Activated CD4-positive, alpha-beta T cell treated with anti-CD3 and anti-CD28 coated beads for 36 hours (primary cell): ENCODE results near the gene MRPL11. TPM values are rescaled to one million over a fixed set of nuclear protein-coding genes. Genes with fewer than 3 reads are reported as not detected.

Experiments
- ATAC-seq: fragments of 200-7000 bp; cut with Tn5 transposase; one replicate; pipeline ENCODE4 v1.10.0; 2021; ENCODE audit warnings: mild to moderate bottlenecking, moderate library complexity
- CTCF ChIA-PET: fragments of 350-600 bp; sonication (Branson Sonifier 250); formaldehyde crosslinking; loops from one replicate; lab custom pipeline; 2021; ENCODE audit warnings: antibody characterized with exemption; lab: Charles Lee
- POLR2A ChIA-PET: fragments of 350-600 bp; sonication (Branson Sonifier 250); formaldehyde crosslinking; loops from one replicate; lab custom pipeline; 2021; ENCODE audit warnings: antibody characterized with exemption, inconsistent platforms; lab: Charles Lee
- DNase-seq: peaks from one replicate; pipeline ENCODE4 v3.0.0-alpha.2; 2020
- H3K27ac Mint-ChIP-seq: one replicate; pipeline ENCODE4 v1.8.0; 2021; ENCODE audit warnings: mixed read lengths
- H3K27me3 Mint-ChIP-seq: one replicate; pipeline ENCODE4 v1.8.0; 2021; ENCODE audit warnings: mixed read lengths
- H3K36me3 Mint-ChIP-seq: one replicate; pipeline ENCODE4 v1.8.0; 2021; ENCODE audit warnings: low read depth, mixed read lengths
- H3K4me1 Mint-ChIP-seq: one replicate; pipeline ENCODE4 v1.8.0; 2021; ENCODE audit warnings: mixed read lengths
- H3K4me3 Mint-ChIP-seq: one replicate; pipeline ENCODE4 v1.8.0; 2021; ENCODE audit warnings: mild to moderate bottlenecking, moderate library complexity, mixed read lengths
- H3K9me3 Mint-ChIP-seq: one replicate; pipeline ENCODE4 v1.8.0; 2021; ENCODE audit warnings: low read depth, mixed read lengths
- intact Hi-C, 2 experiments: fragments of 100-400 bp; cut with DNase I in 1 of 2; cut with micrococcal nuclease in 1 of 2; formaldehyde crosslinking; loops; one replicate each; pipeline versions ENCODE4 v1.14.2 to v1.15.1; 2022 to 2024; cut with DNase I, micrococcal nuclease
- total RNA-seq, 2 experiments: library from RNA; stranded (reverse); gene quantifications; one replicate each; pipeline ENCODE4 v1.2.3, GENCODE V29; 2021

MRPL11 gene
- total RNA-seq, 2 experiments from 2014 or later, result 115 to 120 TPM

DNA sequence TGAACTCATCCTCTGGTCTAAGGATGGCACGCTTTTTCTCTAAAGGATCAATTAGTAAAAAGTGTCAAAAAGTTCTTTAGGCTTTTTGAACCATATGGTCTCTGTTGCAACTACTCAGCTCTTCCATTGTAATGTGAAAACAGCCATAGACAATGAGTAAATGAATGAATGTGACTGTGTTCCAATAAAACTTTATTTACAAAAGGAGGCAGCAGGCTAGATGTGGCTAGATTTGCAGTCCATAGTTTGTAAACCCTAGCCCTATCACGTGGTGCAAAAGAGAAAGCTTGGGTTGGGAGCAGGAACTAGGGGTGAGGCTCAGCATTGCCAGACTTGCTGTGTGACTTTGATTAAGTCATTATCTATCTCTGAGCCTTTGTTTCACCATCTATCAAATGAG, 23.2 kb downstream of the MRPL11 start:
- Mint-ChIP-seq H3K4me3 (no peak overlapping the region), H3K27me3 (peaks cover 62% of the 10 kb centered on the region), H3K36me3 (no peaks in the 10 kb centered on the region), H3K4me1 (peaks cover 33% of the 10 kb centered on the region), H3K27ac (no peak overlapping the region), H3K9me3 (peaks cover 6% of the 10 kb centered on the region)
- DNase-seq (no peak), ATAC-seq (no peak)
- POLR2A ChIA-PET, result interaction anchor here (0.6 kb wide), 1 partner anchor 523 kb away, joined by 3 read pairs; no protein-coding TSS in a partner anchor
- CTCF ChIA-PET, result interaction anchor here (0.7 to 1.6 kb wide), 3 partner anchors 12 to 26 kb away, joined by 3 to 5 read pairs (median 3); no protein-coding TSS in a partner anchor
- intact Hi-C loops, result no loop called here

GRCh38 chr11:66414120-66414934, 24.3 kb downstream of the MRPL11 start:
- Mint-ChIP-seq H3K4me1 (peaks cover 30% of the 10 kb centered on the region), H3K36me3 (no peaks in the 10 kb centered on the region), H3K27me3 (peaks cover 55% of the 10 kb centered on the region), H3K27ac (no peak overlapping the region), H3K4me3 (no peak overlapping the region), H3K9me3 (peaks cover 5% of the 10 kb centered on the region)
- POLR2A ChIA-PET, result no interaction called here
- CTCF ChIA-PET, result interaction anchor here (0.6 to 1.9 kb wide), 6 partner anchors 9 to 282 kb away, joined by 3 to 10 read pairs (median 4); no protein-coding TSS in a partner anchor
- ATAC-seq (no peak), DNase-seq (no peak)
- intact Hi-C loops, result no loop called here

GRCh38 chr11:66413167-66413566, 25.5 kb downstream of the MRPL11 start:
- Mint-ChIP-seq H3K36me3 (no peaks in the 10 kb centered on the region), H3K4me1 (peaks cover 20% of the 10 kb centered on the region), H3K9me3 (no peaks in the 10 kb centered on the region), H3K27me3 (peaks cover 47% of the 10 kb centered on the region), H3K4me3 (no peak overlapping the region), H3K27ac (no peak overlapping the region)
- DNase-seq (no peak), ATAC-seq (no peak)
- ChIA-PET CTCF (interaction anchor here (1.9 kb wide), 1 partner anchor 28 kb away, joined by 10 read pairs; no protein-coding TSS in a partner anchor), POLR2A (no interaction called here)
- intact Hi-C loops, result no loop called here

GRCh38 chr11:66412110-66412509, 26.5 kb downstream of the MRPL11 start:
- H3K27me3 Mint-ChIP-seq, result peaks cover 37% of the 10 kb centered on the region
- POLR2A ChIA-PET, result interaction anchor here (1.7 kb wide), 1 partner anchor 9 kb away, joined by 5 read pairs; the partner anchor contains the start of gene NPAS4

DNA sequence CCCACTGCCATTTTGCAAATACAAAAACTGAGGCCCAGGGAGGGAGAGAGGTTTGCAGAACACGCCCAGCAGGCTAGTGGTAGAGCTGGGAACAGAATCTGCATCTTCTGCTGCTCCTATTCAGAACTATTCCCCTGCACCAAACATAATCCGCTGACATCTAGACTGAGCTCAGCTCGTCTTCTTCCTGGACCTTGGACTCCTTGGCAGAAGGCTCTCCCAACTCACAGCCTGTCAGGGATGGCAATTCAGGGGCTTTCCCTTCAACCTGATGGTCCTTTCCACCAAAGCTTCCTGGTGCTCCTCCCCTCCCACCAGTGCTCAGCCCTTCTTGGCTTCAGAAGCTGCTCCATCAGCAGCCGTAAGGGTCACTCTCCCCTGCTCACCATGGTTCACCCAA, 27.3 kb downstream of the MRPL11 start:
- H3K4me1 Mint-ChIP-seq, result peaks cover 2% of the 10 kb centered on the region
- H3K27ac Mint-ChIP-seq, result no peak overlapping the region
- peaks cover 32% of the 10 kb centered on the region for H3K27me3 Mint-ChIP-seq
- intact Hi-C loops, result no loop called here
- ChIA-PET POLR2A (interaction anchor here (1.7 kb wide), 1 partner anchor 10 kb away, joined by 5 read pairs; the partner anchor contains the start of gene NPAS4), CTCF (interaction anchor here (0.6 to 1.3 kb wide), 4 partner anchors 18 to 146 kb away, joined by 3 to 4 read pairs (median 3); partner anchors contain the start of gene MRPL11)
- no peak for DNase-seq
- no peak overlapping the region for H3K4me3 Mint-ChIP-seq
- ATAC-seq, result no peak
- no peaks in the 10 kb centered on the region for H3K9me3 Mint-ChIP-seq
- H3K36me3 Mint-ChIP-seq, result no peaks in the 10 kb centered on the region

More at GRCh38 chr11:66412110-66412509, 26.5 kb downstream of the MRPL11 start:
- Mint-ChIP-seq H3K4me1 (peaks cover 10% of the 10 kb centered on the region), H3K4me3 (no peak overlapping the region), H3K27ac (no peak overlapping the region), H3K36me3 (no peaks in the 10 kb centered on the region), H3K9me3 (no peaks in the 10 kb centered on the region)
- no peak for ATAC-seq
- DNase-seq, result no peak
- CTCF ChIA-PET, result interaction anchor here (0.6 to 1.2 kb wide), 3 partner anchors 40 to 288 kb away, joined by 3 to 5 read pairs (median 3); no protein-coding TSS in a partner anchor
- intact Hi-C loops, result no loop called here

- ChIA-PET POLR2A (interaction anchor here (1.3 kb wide), 1 partner anchor 8 kb away, joined by 3 read pairs; no protein-coding TSS in a partner anchor), CTCF (interaction anchor here (0.6 to 4.4 kb wide), 6 partner anchors 7 to 272 kb away, joined by 3 to 33 read pairs (median 4); partner anchors contain the start of genes MRPL11 and NPAS4)
- Mint-ChIP-seq H3K36me3 (no peaks in the 10 kb centered on the region), H3K4me1 (peaks cover 2% of the 10 kb centered on the region), H3K9me3 (no peaks in the 10 kb centered on the region), H3K27ac (no peak overlapping the region), H3K27me3 (peaks cover 31% of the 10 kb centered on the region), H3K4me3 (no peak overlapping the region)
- ATAC-seq (no peak), DNase-seq (no peak)
- intact Hi-C loops, result no loop called here
Measured at GRCh38 chr11:66410191-66410590, 28.5 kb downstream of the MRPL11 start.

- CTCF ChIA-PET, result interaction anchor here (0.5 to 4.4 kb wide), 15 partner anchors 8 to 269 kb away, joined by 3 to 33 read pairs (median 4); partner anchors contain the start of genes MRPL11, NPAS4 and RBM4B
- POLR2A ChIA-PET, result interaction anchor here (1.3 kb wide), 1 partner anchor 9 kb away, joined by 3 read pairs; no protein-coding TSS in a partner anchor
- H3K4me1 Mint-ChIP-seq, result peaks cover 2% of the 10 kb centered on the region
- DNase-seq (no peak), ATAC-seq (no peak)
- no peaks in the 10 kb centered on the region for H3K36me3 Mint-ChIP-seq
- peaks cover 24% of the 10 kb centered on the region for H3K27me3 Mint-ChIP-seq
- no peak overlapping the region for H3K4me3 Mint-ChIP-seq
- intact Hi-C loops, result no loop called here
- no peaks in the 10 kb centered on the region for H3K9me3 Mint-ChIP-seq
- no peak overlapping the region for H3K27ac Mint-ChIP-seq
Measured at GRCh38 chr11:66409226-66409625, 29.4 kb downstream of the MRPL11 start.

- ATAC-seq, result peak; percentile 86
- H3K36me3 Mint-ChIP-seq, result no peaks in the 10 kb centered on the region
- POLR2A ChIA-PET, result interaction anchor here (1.3 kb wide), 1 partner anchor 9 kb away, joined by 3 read pairs; no protein-coding TSS in a partner anchor
- H3K4me1 Mint-ChIP-seq, result peaks cover 2% of the 10 kb centered on the region
- H3K4me3 Mint-ChIP-seq, result peak overlapping the region; percentile 67
- peaks cover 20% of the 10 kb centered on the region for H3K27me3 Mint-ChIP-seq
- H3K9me3 Mint-ChIP-seq, result no peaks in the 10 kb centered on the region
- intact Hi-C loops, result loop anchor here (1.0 kb wide), 11 partner anchors 10 to 426 kb away; partner anchors contain the start of genes DPP3 (in 2 of the 2), BBS1 (in 1 of the 2), MRPL11 (in 1 of the 2) and NPAS4 (in 1 of the 2)
- CTCF ChIA-PET, result interaction anchor here (0.5 to 4.4 kb wide), 17 partner anchors 8 to 269 kb away, joined by 3 to 33 read pairs (median 4); partner anchors contain the start of genes MRPL11, NPAS4 and RBM4B
- H3K27ac Mint-ChIP-seq, result no peak overlapping the region
- DNase-seq, result peak; percentile 97
Measured at GRCh38 chr11:66408488-66409214, 30.0 kb downstream of the MRPL11 start.

DNA sequence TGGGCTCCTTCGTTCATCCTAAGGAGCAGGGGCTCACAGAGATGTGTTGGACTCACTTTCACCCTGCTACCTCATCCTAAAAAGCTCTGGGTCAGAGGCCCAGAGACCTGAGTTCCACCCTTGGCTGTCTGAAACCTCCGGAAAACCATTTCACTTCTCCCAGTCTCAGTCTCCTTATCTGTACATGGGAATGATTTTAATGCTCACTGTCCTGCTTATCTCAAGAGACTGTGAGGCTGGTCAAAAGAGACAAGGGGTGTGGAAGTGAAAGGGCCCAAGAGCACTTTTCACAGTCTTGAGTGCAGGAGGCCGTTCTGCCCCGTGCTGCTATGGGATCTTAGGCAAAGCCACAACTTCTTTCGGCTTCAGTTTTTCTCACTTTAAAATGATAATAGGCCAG, 31.0 kb downstream of the MRPL11 start:
- peaks cover 14% of the 10 kb centered on the region for H3K27me3 Mint-ChIP-seq

DNA sequence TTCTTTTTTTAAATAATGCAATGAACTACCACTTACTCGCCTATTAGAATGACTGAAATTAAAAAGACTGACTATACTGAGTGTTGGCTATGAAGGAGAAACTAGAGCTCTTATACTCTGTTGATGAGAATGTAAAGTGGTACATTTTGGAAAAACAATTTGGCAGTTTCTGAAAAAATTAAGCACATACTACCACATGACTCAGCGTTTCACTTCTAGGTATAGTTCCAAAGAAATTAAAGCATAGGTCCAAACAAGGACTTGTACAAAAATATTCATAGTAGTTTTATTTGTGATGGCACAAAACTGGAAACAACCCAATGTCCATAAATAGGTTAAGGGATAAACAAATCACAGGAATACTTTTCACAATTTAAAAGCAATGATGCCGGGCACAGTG, 44.7 kb downstream of the MRPL11 start:
- ATAC-seq (no peak), DNase-seq (no peak)
- Mint-ChIP-seq H3K4me3 (no peak overlapping the region), H3K36me3 (no peaks in the 10 kb centered on the region), H3K27me3 (no peaks in the 10 kb centered on the region), H3K27ac (no peak overlapping the region), H3K4me1 (no peaks in the 10 kb centered on the region), H3K9me3 (no peaks in the 10 kb centered on the region)
- ChIA-PET POLR2A (no interaction called here), CTCF (interaction anchor here (1.5 kb wide), 2 partner anchors 13 to 37 kb away, joined by 3 read pairs; no protein-coding TSS in a partner anchor)
- intact Hi-C loops, result no loop called here

More for the DNA sequence above, 31.0 kb downstream of the MRPL11 start:
- no peak overlapping the region for H3K4me3 Mint-ChIP-seq
- H3K4me1 Mint-ChIP-seq, result peaks cover 2% of the 10 kb centered on the region
- no peaks in the 10 kb centered on the region for H3K36me3 Mint-ChIP-seq
- no peaks in the 10 kb centered on the region for H3K9me3 Mint-ChIP-seq
- no peak overlapping the region for H3K27ac Mint-ChIP-seq
- ChIA-PET CTCF (interaction anchor here (0.7 to 4.4 kb wide), 15 partner anchors 7 to 270 kb away, joined by 3 to 33 read pairs (median 6); partner anchors contain the start of genes MRPL11, NPAS4 and RBM4B), POLR2A (no interaction called here)
- ATAC-seq (no peak), DNase-seq (no peak)
- intact Hi-C loops, result loop anchor here (1.0 kb wide), 11 partner anchors 11 to 427 kb away; partner anchors contain the start of genes DPP3 (in 2 of the 2), BBS1 (in 1 of the 2), MRPL11 (in 1 of the 2) and NPAS4 (in 1 of the 2)
